T-helper 2 cell treated with Interferon-gamma antibody and Interleukin-4, amounts not matched to agents 5 μg/mL and 100 μg/mL, for 36 hours (primary cell): Measurements from ENCODE around the gene ROBO2.

Experiments
- DNase-seq: peaks from one replicate; pipeline ENCODE4 v3.0.0; 2021; ENCODE audit warnings: low spot score
- H3K27ac Mint-ChIP-seq: one replicate; pipeline ENCODE4 v1.8.0; 2021; ENCODE audit warnings: mild to moderate bottlenecking, mixed read lengths
- H3K27me3 Mint-ChIP-seq: one replicate; pipeline ENCODE4 v1.8.0; 2021; ENCODE audit warnings: low read depth, mixed read lengths
- H3K36me3 Mint-ChIP-seq: one replicate; pipeline ENCODE4 v1.8.0; 2021; ENCODE audit warnings: low read depth, mixed read lengths
- H3K4me1 Mint-ChIP-seq: one replicate; pipeline ENCODE4 v1.8.0; 2021; ENCODE audit warnings: low read depth, mixed read lengths
- H3K4me3 Mint-ChIP-seq: one replicate; pipeline ENCODE4 v1.8.0; 2022; ENCODE audit warnings: mild to moderate bottlenecking, moderate library complexity, mixed read lengths
- H3K9me3 Mint-ChIP-seq: one replicate; pipeline ENCODE4 v1.8.0; 2021; ENCODE audit warnings: mixed read lengths

ROBO2 gene

DNA sequence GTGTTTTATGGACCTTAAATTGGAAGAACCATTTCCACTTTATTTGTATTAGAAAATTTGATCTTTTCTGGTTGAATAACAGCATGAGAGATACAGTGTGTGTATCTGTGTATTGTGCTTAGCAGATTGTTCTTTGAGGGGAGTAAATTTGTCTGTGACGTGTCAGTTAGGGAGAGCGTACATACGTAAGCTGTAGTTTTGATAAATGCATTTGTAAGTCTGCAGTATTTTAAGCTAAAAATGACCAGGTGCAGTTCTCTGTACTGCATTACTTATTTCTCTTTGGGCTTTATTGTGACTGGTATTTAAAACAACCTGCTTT, 264.8 kb downstream of the ROBO2 start:
- Mint-ChIP-seq H3K4me3 (no peak overlapping the region), H3K36me3 (no peaks in the 10 kb centered on the region), H3K27me3 (no peaks in the 10 kb centered on the region), H3K4me1 (no peaks in the 10 kb centered on the region), H3K27ac (no peak overlapping the region), H3K9me3 (peaks cover 6% of the 10 kb centered on the region)
- DNase-seq = no peak

DNA sequence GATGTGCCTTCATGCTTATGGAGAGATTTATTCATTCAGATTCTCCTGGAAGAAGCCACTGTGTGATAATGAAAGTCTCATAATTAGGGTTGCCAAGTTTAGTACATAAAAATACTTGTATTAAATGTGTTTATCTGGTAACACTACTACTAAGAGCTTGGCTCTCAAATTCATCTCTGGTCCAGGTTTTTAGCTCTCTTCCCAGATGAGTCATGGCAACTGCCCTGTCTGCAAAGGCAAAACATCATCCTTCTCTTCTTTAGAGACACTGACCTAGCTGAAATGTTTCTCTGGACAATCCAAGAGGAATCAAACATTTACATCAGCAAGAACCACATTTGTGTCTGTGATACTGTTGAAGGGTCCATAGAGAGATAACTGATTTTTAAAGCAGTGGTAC, 269.6 kb downstream of the ROBO2 start:
- Mint-ChIP-seq H3K27me3 (no peaks in the 10 kb centered on the region), H3K4me1 (no peaks in the 10 kb centered on the region)
- DNase-seq = no peak

DNA sequence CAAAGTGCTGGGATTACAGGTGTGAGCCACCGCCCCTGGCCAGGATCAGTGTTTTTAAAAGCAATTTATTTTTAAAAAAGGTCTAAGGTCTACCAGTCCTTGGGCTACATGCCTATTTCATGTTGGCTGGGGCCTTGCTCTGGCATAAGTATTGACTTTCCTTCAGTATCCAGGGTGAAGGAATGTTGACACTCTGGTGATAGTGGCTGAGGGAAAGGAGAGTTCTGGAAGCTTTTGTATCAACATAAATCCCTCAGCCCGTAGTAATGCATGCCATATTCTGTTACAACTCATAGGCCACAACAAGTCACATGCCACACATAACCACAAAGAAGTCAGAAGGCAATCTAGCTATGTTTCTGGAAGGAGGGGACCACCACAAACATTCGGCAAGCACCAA, 273.9 kb downstream of the ROBO2 start:
- Mint-ChIP-seq H3K4me1 (no peaks in the 10 kb centered on the region), H3K4me3 (no peak overlapping the region), H3K9me3 (peaks cover 10% of the 10 kb centered on the region), H3K27me3 (no peaks in the 10 kb centered on the region), H3K36me3 (no peaks in the 10 kb centered on the region), H3K27ac (no peak overlapping the region)
- DNase-seq = no peak

More for the DNA sequence above, 269.6 kb downstream of the ROBO2 start:
- Mint-ChIP-seq H3K36me3 (no peaks in the 10 kb centered on the region), H3K27ac (no peak overlapping the region), H3K4me3 (no peak overlapping the region), H3K9me3 (peaks cover 11% of the 10 kb centered on the region)

DNA sequence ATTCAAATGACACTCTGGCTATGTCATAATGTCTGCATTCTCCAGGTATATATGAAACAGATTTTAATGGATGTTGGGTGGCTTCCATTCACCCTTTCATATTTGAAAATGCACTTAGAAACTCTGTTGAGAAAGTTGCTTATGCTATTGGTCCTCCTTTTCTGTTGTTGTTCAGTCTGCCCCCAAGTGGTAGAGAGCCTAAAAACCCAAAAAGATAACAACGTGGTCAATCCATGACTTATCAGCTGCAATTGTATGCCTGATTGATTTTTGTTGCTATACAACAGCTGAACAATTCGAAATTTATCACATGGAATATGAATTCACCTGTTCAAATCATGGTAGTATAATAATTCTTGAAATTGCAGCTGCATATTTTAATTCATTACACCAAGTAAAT, 279.8 kb downstream of the ROBO2 start:
- DNase-seq = no peak
- H3K9me3 Mint-ChIP-seq = peaks cover 7% of the 10 kb centered on the region
- no peak overlapping the region for H3K27ac Mint-ChIP-seq
- no peaks in the 10 kb centered on the region for H3K4me1 Mint-ChIP-seq
- H3K27me3 Mint-ChIP-seq = no peaks in the 10 kb centered on the region
- no peaks in the 10 kb centered on the region for H3K36me3 Mint-ChIP-seq
- H3K4me3 Mint-ChIP-seq = no peak overlapping the region

DNA sequence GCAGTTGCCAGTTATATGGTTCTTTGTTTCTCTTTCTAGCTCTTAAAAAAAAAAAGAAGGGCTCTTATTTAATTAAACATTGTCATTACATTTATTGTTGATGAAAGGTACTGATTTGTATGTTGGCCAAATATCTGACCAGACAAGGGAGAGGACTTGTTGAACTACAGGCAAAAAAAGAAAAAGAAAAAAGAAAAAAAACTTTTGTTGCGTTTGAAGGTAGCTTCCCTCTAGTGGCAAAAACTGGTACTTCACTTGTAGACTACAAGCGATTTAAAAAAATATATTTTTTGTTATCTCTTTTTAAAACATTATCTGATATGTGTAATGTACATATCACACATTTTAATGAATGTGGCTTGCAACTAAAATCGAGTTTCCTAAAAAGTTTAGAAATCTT, 280.6 kb downstream of the ROBO2 start:
- Mint-ChIP-seq H3K27ac (no peak overlapping the region), H3K4me1 (no peaks in the 10 kb centered on the region), H3K9me3 (peaks cover 10% of the 10 kb centered on the region), H3K4me3 (no peak overlapping the region), H3K27me3 (no peaks in the 10 kb centered on the region), H3K36me3 (no peaks in the 10 kb centered on the region)
- DNase-seq = no peak

DNA sequence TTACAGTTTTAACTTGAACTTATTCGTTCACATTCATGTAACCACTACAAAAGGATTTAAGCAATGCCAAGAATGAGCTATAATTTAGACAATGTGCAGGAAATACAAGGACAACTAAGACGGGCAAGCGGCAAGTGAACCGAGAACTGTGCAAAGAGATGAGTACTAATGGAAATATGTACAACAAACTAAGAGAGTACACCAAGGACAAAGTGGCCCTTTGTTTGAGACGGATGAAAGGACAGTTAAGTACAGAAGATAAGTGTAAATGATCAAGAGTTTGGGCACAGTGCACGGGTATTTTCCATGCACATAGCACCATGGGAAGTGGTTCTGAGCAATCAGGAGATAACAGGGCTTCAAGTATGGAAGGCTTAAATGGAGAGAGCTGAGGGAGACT, 281.7 kb downstream of the ROBO2 start:
- Mint-ChIP-seq H3K4me3 (no peak overlapping the region), H3K27me3 (no peaks in the 10 kb centered on the region), H3K27ac (no peak overlapping the region), H3K36me3 (no peaks in the 10 kb centered on the region), H3K9me3 (peaks cover 13% of the 10 kb centered on the region), H3K4me1 (no peaks in the 10 kb centered on the region)
- DNase-seq = no peak

DNA sequence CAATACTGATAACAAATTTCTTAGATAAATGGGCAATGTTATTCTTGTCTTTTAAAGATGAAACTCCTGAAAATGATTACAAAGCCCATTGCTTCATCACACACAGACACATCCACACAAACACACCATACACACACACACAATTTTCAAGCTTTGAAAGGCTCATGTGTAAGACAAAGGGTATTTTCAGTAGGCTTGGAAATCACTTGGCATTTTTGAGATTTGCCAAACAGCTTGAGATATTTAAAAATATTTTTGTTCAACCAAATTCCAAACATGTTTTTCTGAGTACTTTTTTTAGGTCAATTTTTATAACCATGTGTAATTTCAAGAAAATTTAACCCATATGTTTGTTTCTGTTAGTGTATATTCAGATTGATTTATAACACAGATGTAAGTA, 283.7 kb downstream of the ROBO2 start:
- H3K9me3 Mint-ChIP-seq = peaks cover 22% of the 10 kb centered on the region
- no peak overlapping the region for H3K4me3 Mint-ChIP-seq
- H3K4me1 Mint-ChIP-seq = no peaks in the 10 kb centered on the region
- no peak overlapping the region for H3K27ac Mint-ChIP-seq
- no peaks in the 10 kb centered on the region for H3K27me3 Mint-ChIP-seq
- DNase-seq = no peak
- no peaks in the 10 kb centered on the region for H3K36me3 Mint-ChIP-seq

DNA sequence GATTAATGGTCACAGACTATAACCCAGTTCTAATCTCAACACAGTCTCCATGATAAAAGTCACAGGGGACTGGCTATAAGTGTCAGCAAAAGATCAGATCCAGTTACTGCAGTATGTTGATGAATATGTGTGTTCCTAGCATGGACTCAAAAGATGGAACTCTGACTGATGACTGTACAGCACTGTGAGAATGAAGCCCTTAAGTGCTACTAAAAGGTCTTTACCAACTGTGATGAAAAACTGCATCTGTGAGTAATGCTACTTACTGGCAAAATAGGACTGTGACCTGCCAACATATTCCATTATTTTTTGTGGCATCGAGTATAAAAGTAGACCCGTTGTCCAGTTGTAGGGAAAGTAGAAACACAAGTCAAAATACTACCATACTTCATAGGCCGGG, 284.2 kb downstream of the ROBO2 start:
- H3K27ac Mint-ChIP-seq = no peak overlapping the region
- H3K27me3 Mint-ChIP-seq = no peaks in the 10 kb centered on the region
- no peaks in the 10 kb centered on the region for H3K4me1 Mint-ChIP-seq
- peaks cover 21% of the 10 kb centered on the region for H3K9me3 Mint-ChIP-seq
- no peak overlapping the region for H3K4me3 Mint-ChIP-seq
- no peak for DNase-seq
- H3K36me3 Mint-ChIP-seq = no peaks in the 10 kb centered on the region

DNA sequence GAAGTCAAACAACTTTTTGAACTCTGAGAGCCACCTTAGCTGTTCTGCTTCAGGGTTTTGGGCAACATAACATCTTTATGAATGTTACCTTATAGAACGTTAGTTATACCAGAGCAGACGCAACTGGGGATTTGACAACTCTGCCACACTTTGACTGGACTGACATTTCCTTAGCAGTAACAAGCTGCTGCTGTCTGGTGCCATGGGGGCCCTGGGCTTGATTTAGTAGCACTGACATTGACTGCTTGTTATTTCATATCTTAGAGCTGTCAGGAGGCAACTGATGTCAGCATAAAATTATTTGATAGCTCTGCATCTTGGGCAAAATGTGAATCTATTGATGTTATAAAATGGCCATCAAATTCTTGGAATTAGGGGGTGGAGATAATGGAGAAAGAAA, 285.4 kb downstream of the ROBO2 start:
- Mint-ChIP-seq H3K4me3 (no peak overlapping the region), H3K4me1 (no peaks in the 10 kb centered on the region), H3K27me3 (no peaks in the 10 kb centered on the region), H3K36me3 (no peaks in the 10 kb centered on the region), H3K9me3 (peaks cover 19% of the 10 kb centered on the region), H3K27ac (no peak overlapping the region)
- DNase-seq = no peak

DNA sequence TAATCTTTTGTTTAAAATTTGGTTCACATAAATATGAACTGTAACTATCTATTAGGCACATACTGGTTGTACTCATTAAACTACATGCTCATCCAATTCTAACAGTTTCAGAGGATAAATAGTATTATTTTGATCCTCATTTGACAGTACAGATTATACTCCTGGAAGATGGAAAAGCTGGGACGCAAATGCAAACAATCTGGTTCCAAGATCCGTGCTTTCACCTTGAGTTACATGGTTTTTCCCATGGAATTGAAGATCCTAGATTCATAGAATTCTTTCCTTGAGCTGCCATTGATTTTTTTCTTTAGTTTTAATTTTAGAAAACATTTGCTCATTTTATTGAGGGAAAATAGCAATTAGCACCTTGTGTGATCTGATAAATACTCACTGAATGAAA, 285.8 kb downstream of the ROBO2 start:
- no peak for DNase-seq
- no peaks in the 10 kb centered on the region for H3K4me1 Mint-ChIP-seq
- no peak overlapping the region for H3K4me3 Mint-ChIP-seq
- H3K27ac Mint-ChIP-seq = no peak overlapping the region
- H3K36me3 Mint-ChIP-seq = no peaks in the 10 kb centered on the region
- H3K27me3 Mint-ChIP-seq = no peaks in the 10 kb centered on the region
- H3K9me3 Mint-ChIP-seq = peaks cover 19% of the 10 kb centered on the region

DNA sequence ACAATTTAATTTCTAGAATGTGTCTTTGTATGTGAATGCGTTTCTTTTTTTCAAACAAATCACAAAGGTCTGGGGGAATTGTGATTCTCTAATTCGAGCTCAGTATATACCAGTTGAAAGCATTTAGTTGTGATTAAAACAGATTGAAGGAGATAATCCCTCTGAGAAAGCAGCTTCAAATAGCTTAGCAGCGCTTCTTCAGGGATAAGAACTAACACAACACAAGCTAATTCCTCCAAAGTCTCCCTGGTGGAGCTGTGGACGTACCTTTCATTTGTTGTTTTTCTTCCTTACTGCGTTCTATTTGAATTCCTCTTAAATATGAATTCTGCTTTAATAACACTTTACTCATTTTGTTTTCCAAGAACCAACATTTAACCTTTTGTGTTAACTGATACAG, 286.7 kb downstream of the ROBO2 start:
- Mint-ChIP-seq H3K4me3 (no peak overlapping the region), H3K27ac (no peak overlapping the region), H3K36me3 (no peaks in the 10 kb centered on the region), H3K27me3 (no peaks in the 10 kb centered on the region), H3K4me1 (no peaks in the 10 kb centered on the region), H3K9me3 (peaks cover 19% of the 10 kb centered on the region)
- DNase-seq = no peak

DNA sequence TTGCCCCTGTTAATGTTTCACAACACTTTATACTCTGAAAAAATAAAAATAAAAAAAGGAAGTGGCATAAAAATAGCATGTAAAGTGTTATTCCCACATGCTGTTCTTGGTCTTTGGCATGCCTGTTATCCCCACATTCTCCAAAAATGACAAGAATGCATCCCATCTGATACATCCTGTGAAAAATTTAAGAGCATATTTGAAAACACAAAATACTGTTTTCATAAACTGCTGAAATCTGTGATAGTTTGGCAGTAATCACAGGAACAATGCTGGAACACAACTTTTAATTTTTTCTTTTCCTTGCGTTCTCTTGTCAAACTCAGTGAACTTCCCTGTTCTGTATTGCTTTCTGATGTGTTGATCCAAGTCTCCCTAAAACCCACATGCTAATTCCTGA, 288.8 kb downstream of the ROBO2 start:
- no peak for DNase-seq
- Mint-ChIP-seq H3K27me3 (no peaks in the 10 kb centered on the region), H3K27ac (no peak overlapping the region), H3K36me3 (no peaks in the 10 kb centered on the region), H3K4me1 (no peaks in the 10 kb centered on the region), H3K9me3 (peaks cover 15% of the 10 kb centered on the region), H3K4me3 (no peak overlapping the region)

DNA sequence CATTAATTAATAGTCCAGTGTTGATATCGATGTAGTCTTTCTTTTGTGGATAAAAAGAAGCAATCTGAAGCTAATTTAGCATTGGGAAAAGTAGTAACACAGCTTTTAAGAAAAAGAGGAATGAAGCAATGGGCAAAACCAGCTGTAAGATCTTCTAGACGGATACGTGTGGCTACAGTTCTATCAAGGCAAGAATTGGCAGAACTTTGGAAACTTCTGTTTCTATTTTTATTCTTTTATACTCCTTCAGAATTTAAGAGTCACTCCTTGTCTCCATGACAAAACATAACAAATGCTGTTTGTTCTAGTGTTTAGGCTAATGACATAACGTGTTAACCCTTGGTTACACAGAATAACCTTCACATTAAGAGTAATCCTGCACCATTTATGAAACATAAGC, 289.2 kb downstream of the ROBO2 start:
- H3K27ac Mint-ChIP-seq = no peak overlapping the region
- H3K27me3 Mint-ChIP-seq = no peaks in the 10 kb centered on the region
- no peak for DNase-seq
- H3K4me3 Mint-ChIP-seq = no peak overlapping the region
- no peaks in the 10 kb centered on the region for H3K36me3 Mint-ChIP-seq
- H3K9me3 Mint-ChIP-seq = peaks cover 15% of the 10 kb centered on the region
- no peaks in the 10 kb centered on the region for H3K4me1 Mint-ChIP-seq

DNA sequence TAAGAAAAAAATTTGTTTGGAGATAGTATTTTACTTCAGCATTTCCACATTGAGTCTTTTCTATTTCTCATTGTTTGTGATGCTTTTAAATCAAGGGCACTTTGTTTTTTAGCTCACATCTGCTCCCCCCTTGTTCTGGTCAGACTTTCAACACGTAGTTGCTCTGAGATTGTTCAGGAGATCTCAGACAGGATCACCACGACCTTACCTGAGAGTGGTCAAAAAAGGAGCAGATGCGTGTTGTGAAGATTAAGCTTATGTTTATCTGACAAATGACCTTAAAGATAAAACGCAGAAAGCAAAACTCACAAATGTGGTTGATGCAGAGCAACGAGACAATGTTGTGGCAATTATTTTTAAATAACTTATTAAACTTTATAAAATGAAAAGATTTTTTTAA, 298.3 kb downstream of the ROBO2 start:
- no peak overlapping the region for H3K27ac Mint-ChIP-seq
- H3K27me3 Mint-ChIP-seq = no peaks in the 10 kb centered on the region
- no peak overlapping the region for H3K4me3 Mint-ChIP-seq
- H3K36me3 Mint-ChIP-seq = no peaks in the 10 kb centered on the region
- H3K4me1 Mint-ChIP-seq = no peaks in the 10 kb centered on the region
- DNase-seq = no peak
- H3K9me3 Mint-ChIP-seq = peaks cover 19% of the 10 kb centered on the region

DNA sequence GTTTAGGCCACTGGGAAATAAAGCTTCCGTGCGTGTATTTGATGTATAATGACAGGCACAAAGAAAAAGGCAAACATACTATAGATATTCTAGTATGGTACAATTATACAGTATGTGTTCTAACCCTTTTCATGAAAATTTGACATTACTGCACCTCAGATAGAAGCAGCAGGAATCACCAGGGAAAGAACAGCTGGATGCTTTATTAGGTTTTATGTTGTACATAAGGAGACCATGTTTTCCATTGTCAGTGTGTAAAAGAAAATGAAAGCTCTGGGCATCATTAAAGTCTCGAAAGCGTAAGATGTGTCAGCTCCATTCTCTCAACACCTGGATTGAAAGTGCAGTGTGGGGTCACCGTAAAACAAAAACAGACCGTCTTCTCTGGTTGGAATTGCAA, 302.1 kb downstream of the ROBO2 start:
- no peaks in the 10 kb centered on the region for H3K4me1 Mint-ChIP-seq
- H3K9me3 Mint-ChIP-seq = peaks cover 19% of the 10 kb centered on the region
- H3K27ac Mint-ChIP-seq = no peak overlapping the region
- H3K27me3 Mint-ChIP-seq = no peaks in the 10 kb centered on the region
- H3K36me3 Mint-ChIP-seq = no peaks in the 10 kb centered on the region
- no peak overlapping the region for H3K4me3 Mint-ChIP-seq
- DNase-seq = no peak

DNA sequence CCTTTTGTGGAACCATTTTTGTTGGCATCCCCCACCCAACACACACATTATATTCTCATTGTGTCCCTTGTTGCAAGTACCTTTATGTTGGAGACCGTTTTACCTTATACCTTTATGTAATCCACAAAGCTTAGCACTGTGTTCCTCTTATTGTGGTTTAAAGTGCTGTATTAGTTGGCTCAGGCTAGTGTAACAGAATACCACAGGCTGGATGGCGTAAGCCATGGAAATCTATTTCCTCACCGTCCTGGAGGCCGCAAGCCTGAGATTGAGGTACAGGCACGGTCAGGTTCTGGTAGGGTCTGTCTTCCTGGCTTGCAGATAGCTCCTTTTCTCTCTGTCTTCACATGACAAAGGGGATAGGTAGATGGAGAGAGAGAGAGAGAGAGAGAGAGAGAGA, 302.8 kb downstream of the ROBO2 start:
- Mint-ChIP-seq H3K27ac (no peak overlapping the region), H3K27me3 (no peaks in the 10 kb centered on the region), H3K4me3 (no peak overlapping the region), H3K36me3 (no peaks in the 10 kb centered on the region), H3K9me3 (peaks cover 23% of the 10 kb centered on the region), H3K4me1 (no peaks in the 10 kb centered on the region)
- DNase-seq = no peak
